Stimulated activated CD4-positive, alpha-beta T cell treated with anti-CD3 and anti-CD28 coated beads, TNF-alpha, amount 100 ng/mL, for 4 hours (primary cell): ENCODE measurements around the gene HOXD4.

ENCODE experiments used
- DNase-seq, 3 experiments: peaks; one replicate each; pipeline ENCODE4 v3.0.0-alpha.2; 2020; ENCODE audit warnings: low read depth in 3 of 3

Gene HOXD4

GRCh38 chr2:176139661-176140512, 11.5 kb upstream of the HOXD4 start:
- DNase-seq = no peak

GRCh38 chr2:176140513-176141317, 10.6 kb upstream of the HOXD4 start:
- DNase-seq = peak; percentile 17 to 35 (median 23)

DNA sequence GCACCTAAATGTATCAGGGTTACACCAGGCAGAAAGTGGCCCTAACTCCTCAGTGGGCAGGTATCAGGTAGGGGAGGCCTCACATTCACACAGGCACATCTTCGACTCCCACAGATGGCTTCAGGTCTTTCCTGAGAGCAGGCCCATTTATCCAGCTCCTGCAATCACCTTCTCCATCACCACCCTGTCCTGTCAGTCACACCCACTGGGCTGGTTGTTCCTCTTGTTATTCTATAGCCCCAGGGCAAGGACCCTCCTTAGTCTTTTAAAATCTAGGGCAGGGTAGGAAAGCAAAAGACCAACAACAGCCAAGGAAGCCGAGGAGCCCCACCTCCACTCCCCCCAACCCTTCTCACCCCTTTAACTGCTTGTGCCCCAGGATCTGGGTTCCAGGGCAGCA, 9.1 kb upstream of the HOXD4 start:
- no peak for DNase-seq

- no peak for DNase-seq
These were observed 6.0 kb upstream of the HOXD4 start for GRCh38 chr2:176145085-176145969.

- DNase-seq = no peak
These were observed 5.2 kb upstream of the HOXD4 start for GRCh38 chr2:176146101-176146500.

DNA sequence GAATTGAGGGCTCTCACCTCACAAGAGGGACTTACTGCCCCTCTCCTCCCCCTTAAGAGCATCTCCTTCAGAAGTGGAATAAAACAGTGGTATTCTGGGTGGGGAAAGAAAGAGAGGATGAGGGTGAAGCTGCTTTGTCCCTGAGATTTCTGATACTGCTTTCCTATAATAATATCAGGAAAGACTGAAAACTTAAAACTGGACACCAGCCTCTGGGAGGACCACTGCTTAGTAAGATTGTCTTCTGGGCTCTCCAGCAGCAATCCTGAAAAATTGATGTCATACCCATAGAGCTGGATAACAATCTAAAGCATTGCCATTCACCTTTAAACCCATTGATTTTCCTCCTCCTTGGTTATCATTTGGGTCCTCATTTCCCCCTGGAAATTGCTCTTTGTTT, 4.7 kb upstream of the HOXD4 start:
- no peak for DNase-seq

- DNase-seq = no peak
These were observed 4.0 kb upstream of the HOXD4 start for GRCh38 chr2:176147210-176147799.

DNA sequence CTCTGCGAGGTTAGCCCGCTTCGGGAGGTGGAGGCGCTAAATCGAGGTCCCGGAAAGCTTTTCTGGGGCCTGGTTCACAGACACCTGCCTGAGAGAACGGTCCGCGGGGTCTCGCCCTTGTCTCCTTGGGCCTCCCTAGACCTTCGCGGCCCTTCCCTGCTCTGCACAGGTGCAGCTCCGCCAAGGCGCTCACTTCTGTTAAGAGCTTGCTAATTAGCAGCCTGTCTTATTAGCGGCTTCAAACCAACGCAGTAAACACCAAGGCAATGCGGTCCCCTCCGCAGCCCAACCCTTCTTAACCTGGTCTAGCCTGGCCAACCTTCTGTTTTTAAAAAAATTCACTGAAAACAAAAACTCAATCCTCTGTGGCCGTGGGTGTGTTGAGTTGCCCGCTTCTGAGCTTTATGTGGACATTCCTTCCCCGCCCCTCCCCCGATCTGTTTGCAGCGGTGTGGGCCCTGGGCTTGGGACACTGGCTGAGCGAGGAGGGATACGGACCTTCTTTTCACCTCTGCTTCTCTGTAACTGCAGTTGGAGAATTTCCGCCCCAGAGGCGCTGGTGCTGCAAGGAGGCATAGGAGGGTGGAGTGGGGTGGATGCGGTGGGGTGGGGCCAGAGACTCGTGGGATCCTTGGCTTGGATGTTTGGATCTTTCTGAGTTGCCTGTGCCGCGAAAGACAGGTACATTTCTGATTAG, 3.4 kb upstream of the HOXD4 start:
- DNase-seq = no peak

DNA sequence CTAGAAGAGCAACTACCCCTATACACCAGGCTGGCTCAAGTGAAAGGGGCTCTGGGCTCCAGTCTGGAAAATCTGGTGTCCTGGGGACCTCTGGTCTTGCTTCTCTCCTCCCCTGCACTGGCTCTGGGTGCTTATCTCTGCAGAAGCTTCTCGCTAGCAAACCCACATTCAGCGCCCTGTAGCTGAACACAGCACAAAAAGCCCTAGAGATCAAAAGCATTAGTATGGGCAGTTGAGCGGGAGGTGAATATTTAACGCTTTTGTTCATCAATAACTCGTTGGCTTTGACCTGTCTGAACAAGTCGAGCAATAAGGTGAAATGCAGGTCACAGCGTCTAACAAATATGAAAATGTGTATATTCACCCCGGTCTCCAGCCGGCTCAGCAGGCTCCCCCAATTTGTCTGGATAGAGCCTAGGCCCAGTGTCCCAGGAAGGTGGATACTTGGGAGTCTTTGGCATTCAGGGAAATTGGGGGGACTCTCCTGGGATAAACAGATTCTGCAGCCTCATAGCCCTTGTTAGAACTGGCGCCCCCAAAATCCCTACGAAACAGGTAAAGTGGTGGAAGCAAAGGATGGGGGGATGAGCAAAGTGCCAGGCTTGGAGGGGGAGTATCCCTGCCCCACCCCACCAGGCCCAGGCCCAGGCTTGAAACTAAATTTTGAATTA, 2.5 kb upstream of the HOXD4 start:
- DNase-seq = no peak

- no peak for DNase-seq
These were observed 1.8 kb upstream of the HOXD4 start for GRCh38 chr2:176149481-176149938.

GRCh38 chr2:176149939-176150583, 1.3 kb upstream of the HOXD4 start:
- DNase-seq = no peak

- DNase-seq = no peak
These were observed 537 bp upstream of the HOXD4 start for GRCh38 chr2:176150584-176151441.

- DNase-seq = no peak
These were observed 1.2 kb downstream of the HOXD4 start for GRCh38 chr2:176152350-176153181.

DNA sequence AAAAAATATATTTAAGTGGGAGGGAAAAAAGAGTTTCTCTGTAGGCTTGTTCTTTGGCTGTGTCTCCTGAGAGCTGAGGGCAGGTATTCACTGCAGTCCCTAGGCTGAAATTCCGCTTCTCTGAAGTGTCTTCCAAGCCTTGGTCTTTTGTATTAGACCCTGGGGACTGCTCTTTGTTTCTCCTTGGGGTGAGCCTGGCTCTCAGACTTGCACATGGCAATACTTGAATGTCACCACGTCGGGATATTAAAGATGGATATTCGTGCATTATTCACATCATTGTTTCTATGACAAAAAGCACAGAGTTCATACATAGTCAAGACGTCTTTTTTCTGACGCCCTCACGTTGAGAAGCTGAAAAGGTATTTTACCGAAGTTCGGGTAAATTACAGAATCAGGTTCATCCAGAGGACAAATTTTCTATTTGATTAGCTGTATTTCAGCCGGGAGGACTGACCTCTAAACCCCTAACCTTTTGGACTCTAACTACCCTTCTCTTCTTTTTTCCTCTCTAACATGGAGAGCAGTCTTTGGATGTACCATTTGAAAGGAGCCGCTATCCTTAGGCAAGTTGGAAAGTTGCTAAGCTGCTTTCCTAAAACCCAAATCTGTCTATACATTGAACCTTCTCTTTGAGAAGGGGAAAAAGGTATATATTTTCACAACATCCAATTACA, 3.4 kb downstream of the HOXD4 start:
- no peak for DNase-seq

GRCh38 chr2:176155356-176156044, 4.2 kb downstream of the HOXD4 start:
- no peak for DNase-seq

GRCh38 chr2:176156301-176156806, 5.0 kb downstream of the HOXD4 start:
- no peak for DNase-seq
